Thyroid gland (tissue), 4 donors: ENCODE measurements around the gene OR51T1. TPM values are rescaled to one million over a fixed set of nuclear protein-coding genes. Genes with fewer than 3 reads are reported as not detected.

Source experiments
- DNase-seq, 2 donors: peaks; one replicate each; pipeline ENCODE4 v3.0.0-alpha.2; 2019
- H3K27ac ChIP-seq, 3 donors: fragments of 200-600 bp; sonication (generic); 1 replicate in 2 of 3; 2 replicates in 1 of 3; pipeline ENCODE4 v1.5.1; 2016 to 2019; ENCODE audit warnings: mild to moderate bottlenecking in 1 of 3, moderate library complexity in 1 of 3
- H3K27me3 ChIP-seq: fragments of 200-600 bp; sonication (generic); one replicate; pipeline ENCODE4 v1.5.1; 2019
- H3K36me3 ChIP-seq, 2 donors: fragments of 200-600 bp; sonication (generic); one replicate each; pipeline ENCODE4 v1.5.1; 2016 to 2019
- H3K4me1 ChIP-seq, 2 donors: fragments of 200-600 bp; sonication (generic); one replicate each; pipeline ENCODE4 v1.5.1; 2017 to 2019
- H3K4me3 ChIP-seq, 3 donors: fragments of 200-600 bp; sonication (generic); replicated peaks in 1 of 3; 1 replicate in 2 of 3; 2 replicates in 1 of 3; pipeline ENCODE4 v1.5.1; 2016; ENCODE audit warnings: mild to moderate bottlenecking in 1 of 3
- H3K9me3 ChIP-seq: fragments of 200-600 bp; sonication (generic); one replicate; pipeline ENCODE4 v1.5.1; 2017
- POLR2A ChIP-seq, 2 donors: fragments of 450-650 bp; IDR thresholded peaks; one replicate each; pipeline ENCODE4 v1.6.1; 2017; ENCODE audit warnings: antibody characterized with exemption in 2 of 2, mild to moderate bottlenecking in 2 of 2, moderate library complexity in 1 of 2
- WGBS, 2 donors: methylation state at CpG; one replicate each; pipeline ENCODE4 v1.1.5; 2017; 5-methylcytosine and 5-hydroxymethylcytosine counted together
- intact Hi-C: fragments of 100-400 bp; cut with DNase I; formaldehyde crosslinking; loops from one replicate; pipeline ENCODE4 v1.15.1; 2023
- total RNA-seq, 4 donors: library from RNA; depleted of rRNA; stranded (reverse); fragments of >200 nt; gene quantifications; one replicate each; pipeline ENCODE4 v1.2.3, GENCODE V29; 2016
- TF ChIP-seq, protein P1 (sequence below), 6 experiments: fragments of 200-600 bp in 3 of 6; fragments of 450-650 bp in 3 of 6; sonication (generic) in 3 of 6; IDR thresholded peaks; one replicate each; pipeline ENCODE4 v1.5.1; 2016 to 2019; ENCODE audit warnings: antibody characterized with exemption in 6 of 6, mild to moderate bottlenecking in 2 of 6, inconsistent platforms in 1 of 6, moderate library complexity in 1 of 6

The OR51T1 gene
- total RNA-seq, 4 donors from 2014 or later = not detected

DNA sequence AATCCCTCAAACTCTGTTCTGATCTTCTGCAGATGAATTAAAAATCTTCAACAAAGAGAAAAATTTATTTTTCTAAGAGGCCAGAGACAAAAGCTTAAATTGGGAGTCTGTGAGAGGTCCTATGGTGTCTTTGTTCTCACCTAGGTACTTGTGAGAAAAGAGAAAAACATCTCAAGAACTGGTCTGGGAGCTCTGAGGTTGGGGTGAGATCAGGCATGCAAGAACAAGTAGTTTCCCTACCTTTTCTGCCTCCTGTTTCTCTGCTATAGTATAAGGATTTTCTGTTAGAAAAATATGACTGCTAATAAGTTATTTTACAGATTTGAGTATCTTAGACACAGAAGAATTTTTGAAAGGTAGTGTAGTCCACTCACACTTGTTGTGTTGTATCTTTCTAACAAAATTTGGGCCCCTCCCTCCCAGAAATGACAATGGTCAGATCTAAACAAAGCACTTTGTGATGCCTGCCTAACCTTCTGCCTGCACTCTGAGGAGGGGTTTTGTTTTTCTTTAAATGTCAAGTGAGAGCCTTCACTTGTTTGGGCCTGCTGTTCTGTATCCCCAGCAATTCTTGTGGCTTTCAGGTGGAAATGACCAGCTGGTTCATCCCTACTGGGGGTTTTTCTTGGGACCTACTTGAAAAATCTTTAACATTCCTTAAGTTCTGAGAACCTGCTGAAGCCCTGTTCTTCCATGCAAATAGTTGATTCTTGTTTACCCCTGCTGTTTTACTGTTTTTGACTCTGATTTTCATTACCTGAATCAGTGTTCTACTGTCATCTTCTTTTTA is 19.1 kb upstream of the OR51T1 start:
- no peak for TF ChIP-seq POLR2A (IDR thresholded peaks at IDR 0.05)
- TF ChIP-seq, protein P1, sequence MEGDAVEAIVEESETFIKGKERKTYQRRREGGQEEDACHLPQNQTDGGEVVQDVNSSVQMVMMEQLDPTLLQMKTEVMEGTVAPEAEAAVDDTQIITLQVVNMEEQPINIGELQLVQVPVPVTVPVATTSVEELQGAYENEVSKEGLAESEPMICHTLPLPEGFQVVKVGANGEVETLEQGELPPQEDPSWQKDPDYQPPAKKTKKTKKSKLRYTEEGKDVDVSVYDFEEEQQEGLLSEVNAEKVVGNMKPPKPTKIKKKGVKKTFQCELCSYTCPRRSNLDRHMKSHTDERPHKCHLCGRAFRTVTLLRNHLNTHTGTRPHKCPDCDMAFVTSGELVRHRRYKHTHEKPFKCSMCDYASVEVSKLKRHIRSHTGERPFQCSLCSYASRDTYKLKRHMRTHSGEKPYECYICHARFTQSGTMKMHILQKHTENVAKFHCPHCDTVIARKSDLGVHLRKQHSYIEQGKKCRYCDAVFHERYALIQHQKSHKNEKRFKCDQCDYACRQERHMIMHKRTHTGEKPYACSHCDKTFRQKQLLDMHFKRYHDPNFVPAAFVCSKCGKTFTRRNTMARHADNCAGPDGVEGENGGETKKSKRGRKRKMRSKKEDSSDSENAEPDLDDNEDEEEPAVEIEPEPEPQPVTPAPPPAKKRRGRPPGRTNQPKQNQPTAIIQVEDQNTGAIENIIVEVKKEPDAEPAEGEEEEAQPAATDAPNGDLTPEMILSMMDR (IDR thresholded peaks at IDR 0.05) = no peak
- no peaks in the 10 kb centered on the region for H3K27me3 ChIP-seq
- H3K27ac ChIP-seq = peak overlapping the region in 1 of 3 donors; percentile 33
- H3K36me3 ChIP-seq = no peaks in the 10 kb centered on the region
- H3K9me3 ChIP-seq = no peaks in the 10 kb centered on the region
- H3K4me1 ChIP-seq = peaks cover 0 to 16% of the 10 kb centered on the region in 2 donors
- peak; percentile 7 to 20 for DNase-seq
- H3K4me3 ChIP-seq = no peak overlapping the region
- intact Hi-C loops = no loop called here

DNA sequence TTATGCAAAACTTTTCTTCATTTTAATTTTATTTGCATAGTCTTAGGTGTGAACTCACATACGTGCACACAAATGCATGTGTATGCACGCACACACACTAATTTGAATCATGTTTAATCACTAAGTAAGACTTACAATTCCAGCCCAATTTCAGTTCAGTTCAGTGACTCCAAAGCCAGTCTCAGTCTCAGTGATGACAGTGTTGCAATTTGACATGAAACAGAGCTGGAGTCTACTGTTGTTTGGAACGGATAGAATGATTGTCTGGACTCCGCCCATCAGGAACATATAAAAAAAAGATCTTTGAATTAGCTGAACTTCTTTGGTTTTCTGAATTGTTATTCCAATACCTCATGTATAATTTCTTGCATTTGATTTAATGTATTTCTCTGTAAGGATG is 17.8 kb upstream of the OR51T1 start:
- 87 to 88% methylated on average over 4 of the region's 4 CpGs for WGBS, 2 donors
- DNase-seq = no peak
- intact Hi-C loops = no loop called here
- Histone ChIP-seq H3K27me3 (no peaks in the 10 kb centered on the region), H3K4me3 (no peak overlapping the region), H3K9me3 (no peaks in the 10 kb centered on the region), H3K36me3 (no peaks in the 10 kb centered on the region), H3K4me1 (peaks cover 0 to 16% of the 10 kb centered on the region in 2 donors), H3K27ac (no peak overlapping the region)
- TF ChIP-seq POLR2A (IDR thresholded peaks at IDR 0.05) = no peak
- TF ChIP-seq, protein P1 (IDR thresholded peaks at IDR 0.05) = no peak

DNA sequence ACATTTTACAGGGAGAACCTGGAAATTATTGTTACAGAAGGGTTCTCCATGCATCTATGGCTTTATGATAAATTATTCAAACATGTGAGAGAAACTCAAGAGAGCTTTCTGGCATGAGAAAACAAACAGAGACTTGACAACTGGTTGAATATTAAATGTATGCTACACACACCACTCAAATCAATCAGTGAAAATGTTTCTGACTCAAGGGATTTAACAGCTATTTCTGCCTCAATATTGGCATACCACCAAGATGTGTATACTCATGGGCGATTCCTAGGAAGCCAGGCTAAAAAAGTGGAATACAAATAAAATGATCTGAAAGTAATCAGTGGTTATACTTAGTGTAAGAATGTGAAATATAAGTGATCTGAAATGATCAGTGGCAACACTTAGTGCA is 15.8 kb upstream of the OR51T1 start:
- no peak overlapping the region for H3K4me3 ChIP-seq
- DNase-seq = no peak
- no peaks in the 10 kb centered on the region for H3K36me3 ChIP-seq
- no peak overlapping the region for H3K27ac ChIP-seq
- no peaks in the 10 kb centered on the region for H3K9me3 ChIP-seq
- 7 to 13% methylated on average over 1 of the region's 1 CpG for WGBS, 2 donors
- H3K4me1 ChIP-seq = peaks cover 0 to 16% of the 10 kb centered on the region in 2 donors
- TF ChIP-seq, protein P1 (IDR thresholded peaks at IDR 0.05) = no peak
- no peak for TF ChIP-seq POLR2A (IDR thresholded peaks at IDR 0.05)
- H3K27me3 ChIP-seq = no peaks in the 10 kb centered on the region
- intact Hi-C loops = no loop called here

DNA sequence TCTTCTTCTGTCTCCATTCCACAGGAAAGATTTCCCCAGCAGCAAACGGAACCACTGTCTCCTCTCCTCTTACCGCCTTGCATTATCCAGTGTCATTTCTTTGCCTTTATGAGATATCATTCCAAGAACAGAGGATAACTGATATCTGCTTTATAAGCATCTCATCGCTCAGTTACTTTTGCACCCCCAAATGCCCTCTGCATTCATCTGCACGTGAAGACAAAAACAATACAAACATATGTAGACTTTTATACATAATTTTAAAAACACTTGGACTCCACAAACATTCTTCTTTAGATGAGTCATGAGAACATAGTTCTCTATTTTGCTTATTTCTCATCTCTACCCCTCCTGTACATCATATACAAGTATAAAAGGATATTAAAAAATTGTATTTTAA is 512 bp upstream of the OR51T1 start:
- intact Hi-C loops = no loop called here
- Histone ChIP-seq H3K27ac (no peak overlapping the region), H3K27me3 (no peaks in the 10 kb centered on the region), H3K4me3 (no peak overlapping the region), H3K36me3 (no peaks in the 10 kb centered on the region), H3K4me1 (no peaks in the 10 kb centered on the region), H3K9me3 (no peaks in the 10 kb centered on the region)
- no peak for DNase-seq
- TF ChIP-seq, protein P1 (IDR thresholded peaks at IDR 0.05) = no peak
- no peak for TF ChIP-seq POLR2A (IDR thresholded peaks at IDR 0.05)
- 81 to 85% methylated on average over 4 of the region's 4 CpGs for WGBS, 2 donors

DNA sequence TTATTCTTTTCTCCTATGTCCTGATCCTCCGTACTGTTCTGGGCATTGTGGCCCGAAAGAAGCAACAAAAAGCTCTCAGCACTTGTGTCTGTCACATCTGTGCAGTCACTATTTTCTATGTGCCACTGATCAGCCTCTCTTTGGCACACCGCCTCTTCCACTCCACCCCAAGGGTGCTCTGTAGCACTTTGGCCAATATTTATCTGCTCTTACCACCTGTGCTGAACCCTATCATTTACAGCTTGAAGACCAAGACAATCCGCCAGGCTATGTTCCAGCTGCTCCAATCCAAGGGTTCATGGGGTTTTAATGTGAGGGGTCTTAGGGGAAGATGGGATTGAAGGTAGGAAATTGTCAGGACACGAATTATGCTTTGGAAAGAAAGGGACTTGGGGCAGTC is 843 bp downstream of the OR51T1 start:
- Histone ChIP-seq H3K27ac (no peak overlapping the region), H3K4me1 (no peaks in the 10 kb centered on the region), H3K36me3 (no peaks in the 10 kb centered on the region), H3K9me3 (no peaks in the 10 kb centered on the region), H3K4me3 (no peak overlapping the region), H3K27me3 (no peaks in the 10 kb centered on the region)
- DNase-seq = no peak
- 89 to 92% methylated on average over 5 of the region's 5 CpGs for WGBS, 2 donors
- TF ChIP-seq, protein P1 (IDR thresholded peaks at IDR 0.05) = no peak
- no peak for TF ChIP-seq POLR2A (IDR thresholded peaks at IDR 0.05)
- intact Hi-C loops = no loop called here
